Stimulated activated CD4-positive, alpha-beta T cell treated with anti-CD3 and anti-CD28 coated beads, TNF-alpha, amount 100 ng/mL, for 4 hours (primary cell): ENCODE measurements around the gene AGT.
"Not testable (repeated sequence)": the region's sequence is repeated elsewhere in the genome, so short reads cannot be mapped to it uniquely, and the experiment has no call there.

Source experiments
- DNase-seq, 3 experiments: peaks; one replicate each; pipeline ENCODE4 v3.0.0-alpha.2; 2020; ENCODE audit warnings: low read depth in 3 of 3

AGT gene

DNA sequence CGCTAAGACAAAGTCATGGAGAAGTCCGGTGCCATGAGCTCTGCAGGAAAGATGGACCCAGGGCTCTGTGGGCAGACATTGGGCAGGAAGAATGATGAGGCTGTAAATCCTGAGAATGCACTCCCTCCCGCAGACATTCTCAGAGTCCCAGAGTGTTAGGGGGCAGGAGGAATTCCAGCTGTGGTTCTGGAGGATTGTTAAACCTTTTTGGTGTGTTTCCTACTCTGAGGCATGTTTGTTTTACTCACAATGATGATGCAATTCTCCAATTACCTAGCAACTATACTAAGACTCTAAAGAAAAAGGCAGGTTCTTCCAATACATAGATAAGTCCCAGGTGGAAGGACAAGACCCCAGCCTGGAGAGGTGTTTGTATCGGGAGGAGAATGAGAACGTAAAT lies 30.5 kb upstream of the AGT start:
- no peak for DNase-seq

DNA sequence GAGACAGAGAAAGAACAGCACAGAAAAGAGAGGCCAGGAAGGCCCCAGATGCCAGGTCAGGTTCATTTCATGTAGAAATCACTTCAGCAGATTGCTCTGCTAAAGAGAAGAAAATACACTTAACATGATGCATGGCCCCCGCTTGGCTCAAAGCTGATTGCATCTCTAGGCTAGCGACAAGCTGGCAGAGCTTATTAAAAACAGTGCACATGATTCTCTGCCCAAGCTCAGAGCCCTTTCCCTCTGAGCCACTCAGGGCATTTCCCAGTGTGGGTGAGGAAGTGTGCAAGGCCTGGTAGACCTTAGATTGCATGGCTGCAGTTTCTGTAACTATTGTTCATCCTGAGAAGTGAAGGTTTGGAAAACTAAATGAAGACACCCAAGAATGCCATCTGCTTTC lies 30.0 kb upstream of the AGT start:
- no peak for DNase-seq

DNA sequence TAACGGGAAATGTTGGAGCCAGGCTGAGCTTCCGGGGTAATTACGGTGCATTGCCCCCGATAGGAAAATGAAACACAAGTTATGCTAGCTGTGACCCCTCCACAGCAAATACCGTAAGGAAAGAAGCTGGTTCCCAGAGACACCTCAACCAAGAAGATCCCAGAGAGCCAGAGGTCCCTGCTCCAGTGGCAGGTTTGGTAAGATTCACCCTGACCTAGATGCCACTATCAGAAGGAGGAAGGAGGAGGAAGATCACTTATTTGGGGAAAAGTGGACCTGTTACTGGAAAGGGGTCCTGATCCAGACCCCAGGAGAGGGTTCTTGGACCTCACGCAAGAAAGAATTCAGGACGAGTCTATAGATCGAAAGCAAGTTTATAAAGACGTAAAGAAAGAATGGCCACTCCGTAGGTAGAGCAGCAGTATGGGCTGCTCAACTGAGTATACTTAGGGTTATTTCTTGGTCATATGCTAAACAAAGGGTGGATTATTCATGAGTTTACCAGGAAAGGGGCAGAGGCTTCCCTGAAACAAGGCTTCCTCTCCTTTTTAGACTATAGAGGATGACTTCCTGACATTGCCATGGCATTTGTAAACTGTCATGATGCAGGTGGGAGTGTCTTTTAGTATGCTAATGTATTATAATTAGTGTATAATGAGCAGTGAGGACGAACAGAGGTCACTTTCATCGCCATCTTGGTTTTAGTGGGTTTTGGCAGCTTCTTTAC lies 25.8 kb upstream of the AGT start:
- DNase-seq, result no peak

DNA sequence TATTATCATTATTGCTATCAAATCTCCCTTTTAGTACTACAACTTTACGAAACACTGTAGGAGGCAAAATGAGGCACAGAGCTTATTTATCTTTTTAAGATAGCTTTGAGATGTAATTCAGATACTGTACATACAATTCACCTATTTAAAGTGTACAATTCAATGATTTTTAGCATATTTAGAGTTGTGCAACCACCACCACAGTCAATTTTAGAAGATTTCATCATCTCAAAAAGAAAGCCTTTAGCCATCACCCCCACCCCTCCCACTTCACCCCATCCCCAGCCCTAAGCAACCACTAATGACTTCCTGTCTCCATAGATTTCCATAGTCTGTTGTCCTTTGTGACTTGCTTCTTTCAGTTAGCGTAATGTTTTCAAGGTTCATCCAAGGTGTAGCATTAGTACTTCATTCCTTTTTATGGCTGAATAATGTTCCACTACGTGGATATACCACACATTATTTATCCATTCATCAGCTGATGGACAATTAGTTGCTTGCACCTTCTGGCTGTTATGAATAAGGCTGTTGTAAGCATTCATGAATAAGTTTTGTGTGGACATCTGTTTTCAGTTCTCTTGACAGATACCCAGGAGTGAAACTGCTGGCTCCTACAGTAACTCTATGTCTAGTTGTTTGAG lies 23.8 kb upstream of the AGT start:
- no peak for DNase-seq

DNA sequence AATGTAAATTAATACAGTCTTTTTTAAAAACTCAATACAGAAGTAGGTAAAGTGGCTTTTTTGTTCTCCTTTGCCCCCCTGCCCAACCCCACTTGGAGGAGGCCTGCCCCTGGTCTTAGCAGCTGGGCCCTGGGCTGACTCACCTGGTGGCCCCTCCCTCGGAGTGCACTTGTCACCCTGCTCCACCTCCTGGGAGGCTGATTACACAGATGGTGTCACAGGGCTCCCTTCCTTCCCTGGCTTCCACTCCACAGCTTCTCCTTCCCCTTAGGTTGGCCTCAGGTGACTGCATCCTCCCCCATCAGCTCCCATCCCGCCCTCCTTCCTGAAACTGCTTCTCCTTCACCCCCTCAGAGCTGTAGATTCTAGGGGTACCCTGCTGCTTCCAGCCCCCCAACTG lies 21.5 kb upstream of the AGT start:
- DNase-seq, result no peak

DNA sequence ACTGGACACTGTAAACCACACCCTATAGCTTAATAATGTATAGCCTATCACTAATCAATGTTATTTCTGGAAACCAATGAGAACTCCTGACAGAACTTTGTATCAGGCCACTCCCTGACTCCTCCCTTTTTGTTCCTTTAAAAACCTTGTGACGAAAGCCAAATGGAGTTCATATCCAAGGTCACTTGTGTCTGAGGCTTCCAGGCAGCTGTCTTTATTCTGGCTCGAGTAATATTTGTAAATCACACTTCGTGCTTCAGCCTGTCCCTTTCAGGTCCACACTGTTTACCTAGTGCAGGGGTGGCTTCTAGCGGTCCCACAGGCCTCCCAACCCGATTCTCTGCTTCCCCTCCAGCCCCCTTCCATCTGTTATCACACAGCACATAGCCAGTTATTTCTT lies 17.1 kb upstream of the AGT start:
- no peak for DNase-seq

DNA sequence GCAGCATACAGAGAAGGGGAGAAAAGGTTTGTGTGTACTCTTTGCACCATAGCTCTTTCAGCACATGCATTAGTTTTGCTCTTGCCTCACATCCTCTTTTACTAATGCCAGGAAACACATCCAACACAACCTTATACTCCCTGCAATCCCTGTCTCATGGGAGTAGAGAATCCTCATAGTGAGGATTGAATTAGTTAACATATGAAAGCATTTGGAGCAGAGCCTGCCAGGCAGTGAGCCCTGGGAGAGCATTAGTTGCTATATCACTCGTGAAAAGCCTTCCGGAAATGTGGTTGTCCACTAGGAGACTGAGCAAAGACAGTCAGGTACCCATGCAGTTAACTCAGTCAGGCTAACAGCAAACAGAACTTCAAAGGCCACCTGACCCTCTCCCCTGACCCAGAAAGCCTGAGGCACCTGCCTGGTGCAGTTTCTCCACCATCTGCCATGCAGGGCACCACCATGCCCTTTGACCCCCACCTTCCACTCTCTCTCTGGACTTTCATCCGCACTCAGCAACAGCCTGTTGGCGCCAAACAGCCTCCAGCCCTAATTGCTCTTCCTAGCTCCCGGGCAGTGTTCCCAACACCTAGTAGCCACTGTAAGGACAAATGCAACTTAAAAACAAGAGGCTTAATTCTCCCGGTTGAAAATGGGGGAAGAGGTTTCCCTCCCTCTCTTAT lies 14.9 kb upstream of the AGT start:
- no peak for DNase-seq

DNA sequence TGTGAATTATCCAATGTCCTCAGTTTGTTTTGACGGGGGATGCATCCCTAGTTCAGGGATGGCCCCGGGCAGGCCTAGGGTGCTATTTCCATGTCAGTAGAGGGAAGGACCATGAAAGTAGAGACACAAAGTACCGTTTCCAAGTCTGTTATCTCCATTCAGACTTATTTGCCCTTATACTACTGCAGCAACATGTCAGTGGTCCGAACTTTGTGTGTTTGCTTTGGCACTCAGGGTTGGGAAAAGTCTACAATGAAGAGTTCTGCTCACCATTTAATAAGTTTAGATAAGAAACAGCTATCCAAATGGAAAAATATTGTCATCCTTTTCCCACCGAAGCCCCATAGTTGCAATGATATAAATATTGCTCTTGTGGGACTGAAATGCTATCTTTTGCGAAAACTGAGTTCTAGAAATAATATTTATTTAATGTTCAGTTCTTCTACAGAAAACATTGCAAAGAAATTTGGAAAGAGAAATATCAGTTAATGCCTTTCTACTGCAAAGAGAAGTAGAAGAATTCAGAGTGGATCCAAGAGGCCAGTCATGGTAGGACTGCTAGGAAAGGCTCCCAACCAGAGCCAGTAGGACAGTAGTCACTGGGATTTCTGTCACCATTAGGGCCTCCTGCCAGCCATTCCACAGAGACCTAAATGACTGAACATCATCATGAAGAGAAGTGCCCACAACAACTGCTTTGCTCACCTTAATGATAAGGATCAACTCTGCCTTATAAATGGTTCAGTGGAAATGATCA lies 11.5 kb upstream of the AGT start:
- no peak for DNase-seq

DNA sequence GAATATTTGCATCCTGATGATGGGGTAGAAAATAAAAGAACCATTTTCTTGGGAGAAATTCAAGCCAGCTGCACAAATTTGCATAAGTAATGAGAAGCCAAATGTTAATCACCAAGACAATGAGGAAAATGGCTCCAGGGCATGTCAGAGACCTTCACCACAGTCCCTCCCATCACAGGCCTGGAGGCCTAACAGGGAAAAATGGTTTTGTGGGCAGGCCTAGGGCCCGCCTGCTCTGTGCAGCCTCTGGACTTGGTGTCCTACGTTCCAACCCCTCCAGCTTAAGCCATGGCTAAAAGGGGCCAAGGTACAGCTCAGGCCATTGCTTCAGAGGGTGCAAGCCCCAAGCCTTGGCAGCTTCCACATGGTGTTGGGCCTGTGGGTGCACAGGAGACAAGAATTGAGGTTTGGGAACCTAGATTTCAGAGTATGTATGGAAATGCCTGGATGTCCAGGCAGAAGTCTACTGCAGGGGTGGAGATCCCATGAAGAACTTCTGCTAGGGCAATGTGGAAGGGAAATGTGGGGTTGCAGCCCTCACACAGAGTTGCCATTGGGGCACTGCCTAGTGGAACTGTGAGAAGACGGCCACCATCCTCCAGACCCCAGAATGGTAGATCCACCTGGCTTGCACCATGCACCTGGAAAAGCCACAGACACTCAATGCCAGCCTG lies 8.1 kb upstream of the AGT start:
- not testable (repeated sequence) for DNase-seq

DNA sequence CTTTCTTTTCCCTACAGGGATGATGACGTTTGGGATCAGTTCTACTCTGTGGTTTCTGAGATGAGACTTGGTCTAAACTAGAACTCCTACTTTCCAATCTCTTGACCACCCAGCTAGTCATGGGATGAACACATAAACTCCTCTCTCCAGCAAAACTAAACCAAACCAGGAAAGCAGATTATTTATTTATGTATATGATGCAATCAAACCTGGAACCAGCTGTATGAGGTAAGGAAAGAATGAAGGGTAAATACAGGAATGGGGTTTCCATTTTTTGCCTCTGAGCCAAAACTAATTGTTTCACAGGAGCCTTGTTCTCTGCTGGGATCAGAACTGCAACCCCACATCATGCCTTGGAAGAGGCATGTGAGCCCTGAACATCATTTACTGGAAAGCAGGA lies 3.3 kb upstream of the AGT start:
- DNase-seq, result no peak

DNA sequence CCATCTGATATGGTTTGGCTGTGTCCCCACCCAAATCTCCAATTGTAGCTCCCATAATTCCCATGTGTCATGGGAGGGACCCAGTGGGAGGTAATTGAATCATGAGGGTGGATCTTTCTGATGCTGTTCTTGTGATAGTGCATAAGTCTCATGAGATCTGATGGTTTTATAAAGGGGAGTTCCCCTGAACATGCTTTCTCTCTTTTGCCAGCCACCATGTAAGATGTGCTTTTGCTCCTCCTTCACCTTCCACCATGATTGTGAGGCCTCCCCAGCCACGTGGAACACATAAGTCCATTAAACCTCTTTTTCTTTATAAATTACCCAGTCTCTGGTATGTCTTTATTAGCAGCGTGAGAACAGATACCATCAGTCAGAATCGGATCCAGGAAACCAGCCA lies 2.5 kb upstream of the AGT start:
- DNase-seq, result not testable (repeated sequence)

DNA sequence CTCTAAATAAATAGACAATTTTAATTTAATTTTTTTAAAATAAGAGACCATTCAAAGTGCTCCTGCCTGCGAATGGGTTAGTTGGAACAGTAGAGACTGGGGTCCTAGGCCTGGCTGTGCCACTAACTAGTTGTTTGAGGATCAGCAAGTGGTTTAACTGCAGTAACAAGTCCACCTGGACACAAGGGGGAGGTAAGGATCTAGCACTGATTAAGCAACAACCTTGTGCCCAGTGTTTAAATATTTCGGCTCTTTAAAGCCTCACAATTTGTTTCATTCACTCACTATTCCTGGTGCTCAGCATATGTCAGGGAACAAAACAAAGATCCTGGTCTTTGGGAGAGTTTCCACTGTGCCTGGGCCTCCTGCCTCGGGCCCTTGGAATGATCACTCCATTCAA lies 1.6 kb upstream of the AGT start:
- DNase-seq, result no peak

DNA sequence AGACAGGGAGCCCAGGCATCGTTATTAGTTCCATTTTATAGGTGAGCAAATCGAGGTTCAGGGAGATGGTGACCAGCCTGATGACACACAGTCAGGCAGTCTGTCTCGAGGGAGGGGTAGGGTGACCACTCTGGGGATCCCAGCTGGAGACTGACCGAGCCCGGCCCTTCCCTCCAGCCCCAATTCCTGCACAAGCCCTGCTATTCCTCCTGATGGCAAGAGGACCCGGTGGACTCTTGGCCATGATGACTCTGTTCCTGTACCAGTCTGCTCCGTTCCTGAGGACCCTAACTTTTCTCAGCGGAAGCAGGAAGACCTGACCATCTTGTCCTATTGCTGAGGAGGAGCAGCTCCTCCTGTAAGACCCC lies 391 bp downstream of the AGT start:
- DNase-seq, result no peak

DNA sequence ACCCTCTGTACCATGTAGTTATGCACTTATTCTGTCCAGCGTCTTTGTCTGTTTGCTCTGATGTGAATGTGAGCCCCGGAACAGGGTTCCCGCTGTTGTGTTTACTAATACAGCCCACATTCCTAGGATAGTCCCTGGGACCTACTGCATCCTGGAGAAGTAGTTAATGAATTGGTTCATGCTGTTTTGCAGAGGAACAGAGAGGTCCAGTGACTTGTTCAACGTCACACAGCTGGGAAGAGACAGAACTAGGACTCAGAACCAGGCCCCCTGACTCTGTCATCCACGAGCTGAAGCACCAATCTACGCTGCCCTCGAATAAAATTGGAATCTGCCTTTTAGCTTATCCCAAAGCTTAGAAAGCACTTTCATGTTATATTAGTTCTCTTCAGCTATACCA lies 784 bp downstream of the AGT start:
- no peak for DNase-seq

DNA sequence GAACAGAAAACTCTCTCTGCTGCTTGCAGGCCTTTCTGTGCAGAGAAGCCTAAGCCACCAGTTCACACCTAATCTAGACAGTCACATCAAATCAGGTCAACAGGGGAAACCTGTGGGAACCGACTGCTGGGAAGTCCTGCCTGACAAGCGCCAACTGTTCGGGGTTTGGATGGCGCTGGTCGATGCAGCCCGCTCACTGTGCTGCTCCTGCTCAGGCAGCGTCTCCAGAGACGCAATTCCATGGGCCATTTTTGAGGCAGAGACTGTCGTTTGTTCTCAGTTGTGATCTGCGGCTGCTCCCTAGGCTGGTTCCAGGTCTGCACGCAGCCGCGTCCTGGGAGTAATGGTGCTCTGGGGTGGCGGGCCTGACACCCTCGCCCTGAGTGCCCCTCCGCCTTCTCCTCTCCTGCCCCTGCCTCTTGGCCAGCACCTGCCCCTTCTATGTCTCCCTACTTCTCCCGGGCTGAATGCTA lies 1.4 kb downstream of the AGT start:
- no peak for DNase-seq

DNA sequence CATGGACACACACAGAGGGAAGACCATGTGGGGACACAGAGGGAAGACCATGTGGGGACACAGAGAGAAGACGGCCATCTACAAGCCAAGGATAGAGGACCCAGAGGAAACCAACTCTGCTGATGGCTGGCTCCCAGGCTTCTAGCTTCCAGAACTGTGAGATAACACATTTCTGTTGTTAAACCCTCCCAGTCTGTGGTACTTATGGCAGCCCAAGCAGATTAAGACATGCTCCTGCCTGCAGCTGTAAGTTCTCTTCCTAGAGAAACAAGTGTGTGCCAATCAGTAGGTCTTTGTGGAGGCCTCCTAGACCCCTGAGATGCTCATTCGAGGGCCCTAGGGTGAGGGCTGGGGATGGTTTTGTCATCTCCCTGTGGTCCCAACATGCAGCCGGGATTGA lies 2.7 kb downstream of the AGT start:
- no peak for DNase-seq

DNA sequence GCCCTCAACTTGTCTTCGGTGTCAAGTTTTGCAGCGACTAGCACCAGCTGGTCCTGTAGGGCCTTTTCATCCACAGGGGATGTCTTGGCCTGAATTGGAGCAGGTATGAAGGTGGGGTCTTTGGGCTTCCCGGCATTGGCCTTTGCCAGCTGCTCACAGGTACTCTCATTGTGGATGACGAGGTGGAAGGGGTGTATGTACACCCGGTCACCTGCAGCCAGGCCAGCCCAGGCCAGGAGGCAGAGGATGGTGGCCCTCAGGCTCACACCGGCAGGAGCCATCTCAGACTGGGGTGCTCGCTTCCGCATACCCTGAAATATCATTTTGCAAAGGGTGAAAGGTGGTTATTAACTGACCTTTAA lies 3.4 kb downstream of the AGT start:
- DNase-seq, result no peak

DNA sequence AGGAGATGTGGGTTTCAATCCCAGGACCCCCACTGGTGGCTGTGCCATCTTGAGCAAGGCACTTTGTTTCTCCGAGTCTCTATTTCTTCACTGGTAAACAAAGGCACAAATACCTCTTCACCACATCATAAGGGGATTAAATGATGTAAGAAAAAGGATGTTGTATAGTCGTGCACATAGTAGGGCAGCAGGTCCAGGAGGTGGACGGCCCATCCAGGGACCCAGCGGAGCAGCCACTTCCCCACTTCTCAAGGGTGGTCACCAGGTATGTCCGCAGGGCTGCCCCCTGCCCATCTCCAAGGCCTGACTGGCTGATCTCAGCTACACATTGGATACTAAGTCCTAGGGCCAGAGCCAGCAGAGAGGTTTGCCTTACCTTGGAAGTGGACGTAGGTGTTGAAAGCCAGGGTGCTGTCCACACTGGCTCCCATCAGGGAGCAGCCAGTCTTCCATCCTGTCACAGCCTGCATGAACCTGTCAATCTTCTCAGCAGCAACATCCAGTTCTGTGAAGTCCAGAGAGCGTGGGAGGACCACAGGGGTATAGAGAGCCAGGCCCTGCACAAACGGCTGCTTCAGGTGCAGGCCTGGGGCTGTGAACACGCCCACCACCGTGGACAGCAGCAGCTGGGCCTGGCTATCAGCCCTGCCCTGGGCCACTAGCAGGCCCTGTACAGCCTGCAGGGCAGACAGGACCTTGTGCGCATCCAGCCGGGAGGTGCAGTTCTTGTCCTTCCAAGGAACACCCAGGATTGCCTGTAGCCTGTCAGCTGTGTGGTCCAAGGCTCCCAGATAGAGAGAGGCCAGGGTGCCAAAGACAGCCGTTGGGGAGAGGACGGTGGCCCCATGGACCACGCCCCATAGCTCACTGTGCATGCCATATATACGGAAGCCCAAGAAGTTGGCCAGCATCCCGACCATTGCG lies 4.0 kb downstream of the AGT start:
- DNase-seq, result no peak

DNA sequence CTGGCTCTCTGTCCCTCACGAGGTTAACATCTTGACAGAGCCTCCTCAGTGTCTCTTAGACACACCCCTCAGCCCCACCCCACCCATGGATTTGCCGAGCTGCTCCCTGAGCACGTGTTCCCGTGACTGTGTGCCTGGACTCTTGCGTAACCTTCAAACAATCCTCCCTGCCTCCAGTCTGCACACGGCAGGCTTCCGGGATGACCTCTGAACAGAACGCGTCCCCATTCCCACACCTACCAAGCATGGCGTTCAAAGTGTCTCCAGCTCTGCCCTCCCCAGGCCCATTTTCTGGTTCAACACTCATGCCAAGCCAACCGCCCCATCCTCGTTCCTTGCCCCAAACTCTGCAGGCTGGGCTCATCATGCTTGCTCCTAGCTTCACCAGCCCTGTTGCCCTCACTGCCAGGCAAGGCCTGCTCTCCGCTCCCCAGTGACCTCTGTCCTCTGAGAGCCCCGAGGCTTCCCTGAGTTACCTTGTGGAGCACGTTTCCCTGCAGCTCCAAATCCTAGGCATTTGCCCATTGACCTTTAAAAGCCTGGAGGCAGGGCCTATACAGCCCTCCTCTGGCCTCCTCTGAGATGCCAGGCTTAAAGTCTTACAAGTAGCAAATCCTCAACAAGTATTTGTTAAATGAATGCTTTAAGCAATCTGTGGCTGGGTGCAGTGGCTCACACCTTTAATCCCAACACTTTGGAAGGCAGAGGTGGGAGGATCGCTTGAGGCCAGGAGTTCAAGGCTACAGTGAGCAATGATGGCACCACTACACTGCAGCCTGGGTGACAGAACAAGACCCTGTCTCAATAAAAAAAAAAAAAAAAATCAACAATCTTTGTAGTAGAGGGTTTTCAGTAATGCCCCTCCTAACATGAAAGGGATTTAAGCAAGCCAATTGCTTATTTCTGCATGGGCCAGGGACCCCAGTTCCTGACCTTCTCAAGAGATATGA lies 5.0 kb downstream of the AGT start:
- no peak for DNase-seq
